ENCODE data around the gene CXCR5. TPM values are rescaled to one million over a fixed set of nuclear protein-coding genes. Genes with fewer than 3 reads are reported as not detected.
A peak's percentile ranks its signal among the peaks of the same experiment; 100 is the strongest.

The CXCR5 gene
- total RNA-seq, 2 experiments from 2014 or later: 0.60 to 0.92 TPM

DNA sequence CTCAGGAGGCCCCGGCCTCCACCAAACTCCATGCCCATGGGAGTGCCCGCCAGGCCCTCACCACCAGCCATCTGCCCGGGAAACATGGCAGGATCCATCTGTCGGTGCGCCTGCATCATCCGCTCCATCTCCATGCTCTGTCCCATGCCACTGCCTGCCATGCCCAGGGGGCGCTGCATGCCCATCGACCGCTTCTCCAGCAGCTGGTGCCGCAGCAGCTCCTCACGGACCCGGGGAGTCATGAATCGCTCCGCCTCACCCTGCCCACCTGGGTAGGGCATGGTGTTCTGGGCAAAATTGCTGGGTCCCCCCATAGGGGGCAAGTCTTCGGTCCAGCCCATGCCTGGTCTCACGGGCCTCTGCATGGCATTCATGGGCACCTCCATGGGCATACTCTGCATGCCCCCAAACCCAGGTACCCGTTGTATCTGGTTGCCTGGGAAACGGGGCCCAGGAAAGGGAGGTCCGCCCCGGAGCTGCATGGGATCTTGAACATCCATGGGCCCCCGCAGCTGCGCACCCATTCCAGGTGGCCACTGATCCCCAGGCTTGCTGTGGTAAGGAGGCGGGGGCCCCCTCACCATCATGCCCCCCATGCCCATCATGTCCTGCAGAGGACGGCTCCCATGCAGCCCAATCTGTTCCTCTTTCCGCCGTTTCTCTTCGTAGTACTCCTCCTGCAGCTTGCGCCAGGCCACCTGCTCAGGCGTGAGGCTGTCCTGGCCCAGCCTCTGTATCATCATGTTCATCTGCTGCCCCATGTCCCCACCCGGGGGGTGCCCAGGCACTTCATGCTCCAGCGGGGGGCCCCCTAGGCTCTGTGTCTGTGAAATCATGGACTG lies 18.0 kb downstream of the CXCR5 start:
- H3K27ac Mint-ChIP-seq: peak overlapping the region; percentile 66
- TF ChIP-seq, protein P1, sequence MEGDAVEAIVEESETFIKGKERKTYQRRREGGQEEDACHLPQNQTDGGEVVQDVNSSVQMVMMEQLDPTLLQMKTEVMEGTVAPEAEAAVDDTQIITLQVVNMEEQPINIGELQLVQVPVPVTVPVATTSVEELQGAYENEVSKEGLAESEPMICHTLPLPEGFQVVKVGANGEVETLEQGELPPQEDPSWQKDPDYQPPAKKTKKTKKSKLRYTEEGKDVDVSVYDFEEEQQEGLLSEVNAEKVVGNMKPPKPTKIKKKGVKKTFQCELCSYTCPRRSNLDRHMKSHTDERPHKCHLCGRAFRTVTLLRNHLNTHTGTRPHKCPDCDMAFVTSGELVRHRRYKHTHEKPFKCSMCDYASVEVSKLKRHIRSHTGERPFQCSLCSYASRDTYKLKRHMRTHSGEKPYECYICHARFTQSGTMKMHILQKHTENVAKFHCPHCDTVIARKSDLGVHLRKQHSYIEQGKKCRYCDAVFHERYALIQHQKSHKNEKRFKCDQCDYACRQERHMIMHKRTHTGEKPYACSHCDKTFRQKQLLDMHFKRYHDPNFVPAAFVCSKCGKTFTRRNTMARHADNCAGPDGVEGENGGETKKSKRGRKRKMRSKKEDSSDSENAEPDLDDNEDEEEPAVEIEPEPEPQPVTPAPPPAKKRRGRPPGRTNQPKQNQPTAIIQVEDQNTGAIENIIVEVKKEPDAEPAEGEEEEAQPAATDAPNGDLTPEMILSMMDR (IDR thresholded peaks at IDR 0.05): no peak
- intact Hi-C loops (cut with micrococcal nuclease): no loop called here
- CTCF ChIA-PET: interaction anchor here (0.7 kb wide), 1 partner anchor 21 kb away, joined by 3 read pairs; no protein-coding TSS in a partner anchor
- no peaks in the 10 kb centered on the region for H3K9me3 Mint-ChIP-seq
- H3K27me3 Mint-ChIP-seq: no peaks in the 10 kb centered on the region
- H3K4me3 Mint-ChIP-seq: no peak overlapping the region
- peaks cover 28% of the 10 kb centered on the region for H3K4me1 Mint-ChIP-seq (ENCODE audit: low read depth)
- ATAC-seq: no peak
- DNase-seq: no peak
- peaks cover 27% of the 10 kb centered on the region for H3K36me3 Mint-ChIP-seq (ENCODE audit: low read depth)
- POLR2A ChIA-PET: interaction anchor here (0.6 to 0.7 kb wide), 2 partner anchors 16 to 115 kb away, joined by 3 to 4 read pairs; no protein-coding TSS in a partner anchor

DNA sequence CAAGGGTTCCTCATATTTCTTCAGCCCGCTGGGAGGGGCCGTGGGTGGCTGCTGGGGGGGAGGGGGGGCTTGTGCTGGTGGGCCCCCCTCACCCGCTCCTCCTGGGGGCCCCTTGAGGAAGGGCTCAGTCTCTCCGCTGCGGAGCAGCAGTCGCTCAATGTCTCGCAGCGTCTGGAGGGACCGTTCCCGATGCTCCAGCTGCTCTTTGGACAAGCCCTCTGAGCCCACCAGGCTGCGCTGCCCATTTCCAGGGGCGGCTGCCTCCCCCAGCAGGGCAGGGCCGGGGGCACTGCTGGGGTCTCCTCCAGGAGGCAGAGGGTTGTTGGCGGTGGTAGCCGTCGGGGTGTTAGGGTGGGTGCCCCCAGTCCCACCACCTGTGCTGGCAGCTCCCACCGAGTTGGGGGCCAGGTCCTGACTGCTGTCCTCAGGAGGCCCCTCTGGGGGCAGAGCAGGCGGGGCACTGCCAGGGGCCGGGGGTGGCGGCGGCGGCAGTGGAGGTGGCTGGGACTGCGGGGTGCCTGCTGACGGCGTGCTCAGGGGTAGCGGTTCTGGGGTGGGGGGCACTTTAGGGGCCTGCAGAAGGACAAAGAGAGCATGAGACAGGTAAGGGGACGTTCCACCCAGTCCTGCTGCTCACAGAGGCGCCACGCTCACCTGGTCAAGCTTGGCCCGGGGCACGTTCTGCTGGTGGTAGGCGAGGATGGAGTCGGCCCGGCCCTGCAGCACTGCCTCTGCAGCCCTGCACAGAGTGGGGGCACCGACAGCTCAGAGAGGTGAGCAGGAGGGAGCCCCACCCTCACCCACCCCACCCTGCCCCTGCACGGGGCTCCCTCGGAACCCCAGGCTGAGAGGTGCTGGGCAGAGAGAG lies 18.9 kb downstream of the CXCR5 start:
- Mint-ChIP-seq H3K27me3 (no peaks in the 10 kb centered on the region), H3K4me1 (ENCODE audit: low read depth) (peaks cover 28% of the 10 kb centered on the region), H3K4me3 (no peak overlapping the region), H3K9me3 (no peaks in the 10 kb centered on the region), H3K36me3 (ENCODE audit: low read depth) (peaks cover 32% of the 10 kb centered on the region), H3K27ac (peak overlapping the region; percentile 66)
- DNase-seq (no peak), ATAC-seq (no peak)
- intact Hi-C loops (cut with micrococcal nuclease): no loop called here
- CTCF ChIA-PET: interaction anchor here (0.5 to 0.7 kb wide), 2 partner anchors 20 to 203 kb away, joined by 3 read pairs; no protein-coding TSS in a partner anchor
- POLR2A ChIA-PET: interaction anchor here (0.6 to 2.7 kb wide), 2 partner anchors 7 to 30 kb away, joined by 3 to 11 read pairs; no protein-coding TSS in a partner anchor
- TF ChIP-seq, protein P1 (IDR thresholded peaks at IDR 0.05): no peak

DNA sequence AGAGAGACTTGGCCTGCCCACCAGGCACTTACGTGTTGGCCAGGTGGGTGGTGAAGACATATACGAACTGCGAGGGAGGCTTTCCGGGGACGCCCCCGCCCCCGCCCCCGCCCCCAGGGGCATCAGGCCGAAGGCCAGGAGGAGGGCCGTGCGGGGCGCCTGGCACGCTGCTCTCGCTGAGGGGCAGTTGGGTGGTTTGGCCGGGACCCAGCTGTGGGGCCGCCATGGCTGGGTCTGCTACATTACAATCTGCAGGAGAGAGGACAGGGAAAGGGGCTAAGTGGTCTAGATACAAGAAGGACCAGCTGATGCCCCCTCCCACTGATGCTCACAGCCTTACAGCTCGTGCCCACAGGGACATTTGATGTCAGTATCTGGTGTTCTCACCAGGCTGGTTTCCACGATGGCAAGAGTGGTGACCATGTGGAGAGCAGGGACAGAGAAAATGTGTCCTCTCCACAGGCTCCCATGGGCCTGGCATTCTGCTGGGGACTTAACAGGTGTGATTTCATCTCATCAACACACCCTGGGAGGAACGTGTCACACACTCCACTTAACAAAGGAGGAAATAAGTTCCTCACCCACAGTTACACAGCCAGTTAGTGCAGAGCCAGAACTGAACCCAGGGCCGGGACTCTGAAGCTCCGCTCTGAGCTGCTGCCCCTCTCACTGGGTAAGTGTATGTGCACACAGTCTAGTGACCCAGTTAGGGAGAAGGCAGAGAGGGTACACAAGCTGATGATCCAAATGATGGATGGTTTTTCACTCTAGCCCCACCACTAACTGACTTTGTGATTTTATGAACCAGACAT lies 19.7 kb downstream of the CXCR5 start:
- intact Hi-C loops (cut with micrococcal nuclease): no loop called here
- DNase-seq (no peak), ATAC-seq (no peak)
- H3K36me3 Mint-ChIP-seq (ENCODE audit: low read depth): peaks cover 31% of the 10 kb centered on the region
- H3K27me3 Mint-ChIP-seq: no peaks in the 10 kb centered on the region
- ChIA-PET CTCF (interaction anchor here (0.5 to 3.5 kb wide), 4 partner anchors 33 to 244 kb away, joined by 3 to 12 read pairs (median 3); no protein-coding TSS in a partner anchor), POLR2A (interaction anchor here (2.7 kb wide), 1 partner anchor 8 kb away, joined by 11 read pairs; no protein-coding TSS in a partner anchor)
- no peaks in the 10 kb centered on the region for H3K9me3 Mint-ChIP-seq
- TF ChIP-seq, protein P1 (IDR thresholded peaks at IDR 0.05): no peak
- H3K4me3 Mint-ChIP-seq: no peak overlapping the region
- peaks cover 32% of the 10 kb centered on the region for H3K4me1 Mint-ChIP-seq (ENCODE audit: low read depth)
- peak overlapping the region; percentile 20 for H3K27ac Mint-ChIP-seq

DNA sequence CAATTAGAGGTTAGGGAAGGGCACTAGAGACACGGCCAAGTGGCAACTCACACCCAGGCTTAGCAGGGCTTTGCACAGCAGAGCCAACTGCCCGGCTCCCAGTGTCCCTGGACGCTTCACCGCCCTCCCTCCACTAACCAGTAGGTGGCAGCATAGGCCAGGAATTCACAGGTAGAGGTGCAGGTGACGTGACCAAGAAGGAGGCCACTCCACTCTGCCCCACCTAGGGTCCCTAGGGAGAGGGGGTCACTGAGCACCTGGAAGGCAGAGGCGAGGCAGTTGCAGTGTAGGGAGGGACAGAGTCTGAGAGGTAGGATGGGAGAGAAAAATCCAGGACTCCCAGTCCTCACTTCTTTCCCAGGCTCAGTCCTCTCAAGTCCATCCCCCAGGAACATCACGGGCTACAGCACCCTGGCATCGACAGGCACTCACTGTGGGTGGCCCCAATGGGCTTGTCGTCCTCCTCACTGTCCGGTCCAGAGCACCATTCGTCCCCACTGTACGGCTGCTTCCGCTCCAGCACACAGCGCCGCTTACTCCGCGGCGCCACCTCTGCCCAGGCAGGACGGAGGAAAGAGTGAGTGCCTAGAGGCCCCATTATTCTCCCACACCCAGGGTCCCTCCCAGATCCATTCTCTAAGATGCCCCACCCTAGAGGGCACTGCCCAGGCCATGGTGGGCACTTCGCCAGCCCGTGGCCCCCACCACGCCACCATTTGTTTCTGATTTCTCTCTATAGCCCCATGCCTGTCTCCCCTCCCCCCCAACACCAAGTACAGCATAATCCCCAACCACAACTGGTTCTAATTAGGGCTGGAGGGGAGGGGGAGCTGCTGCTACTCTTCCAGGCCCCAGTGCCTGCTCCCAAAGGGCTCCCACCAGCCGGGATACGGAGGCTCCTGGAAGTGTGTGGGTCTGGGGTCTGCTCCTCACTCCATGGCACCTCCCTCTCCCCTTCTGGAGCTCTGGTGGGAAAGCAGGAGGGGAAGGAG lies 23.7 kb downstream of the CXCR5 start:
- Mint-ChIP-seq H3K9me3 (no peaks in the 10 kb centered on the region), H3K4me3 (no peak overlapping the region), H3K27me3 (no peaks in the 10 kb centered on the region), H3K36me3 (ENCODE audit: low read depth) (peaks cover 19% of the 10 kb centered on the region), H3K27ac (peak overlapping the region; percentile 85), H3K4me1 (ENCODE audit: low read depth) (peaks cover 46% of the 10 kb centered on the region)
- POLR2A ChIA-PET: interaction anchor here (1.4 kb wide), 2 partner anchors 116 to 118 kb away, joined by 4 to 5 read pairs; partner anchors contain the start of gene DDX6
- CTCF ChIA-PET: interaction anchor here (0.7 to 2.4 kb wide), 16 partner anchors 12 to 217 kb away, joined by 3 to 20 read pairs (median 4); partner anchors contain the start of genes DDX6 and UPK2
- TF ChIP-seq, protein P1 (IDR thresholded peaks at IDR 0.05): peak; percentile 86
- ATAC-seq (peak; percentile 61), DNase-seq (peak; percentile 92)
- intact Hi-C loops (cut with micrococcal nuclease): loop anchor here (2.0 kb wide), 1 partner anchor 49 kb away; the partner anchor contains the start of gene UPK2
